Loucy (cell line): Measurements from ENCODE around the gene PPP1R12A.

Source experiments
- CTCF ChIP-seq: fragments of 200-600 bp; sonication (generic); conservative IDR thresholded peaks from 2 replicates; pipeline ENCODE4 v1.5.1; 2014; ENCODE audit warnings: mild to moderate bottlenecking, antibody characterized with exemption, low read length
- EZH2phosphoT487 ChIP-seq: fragments of 200-600 bp; IDR thresholded peaks from 2 replicates; pipeline ENCODE4 v1.6.1; 2018; ENCODE audit warnings: antibody characterized with exemption, mild to moderate bottlenecking, moderate library complexity, borderline replicate concordance

DNA sequence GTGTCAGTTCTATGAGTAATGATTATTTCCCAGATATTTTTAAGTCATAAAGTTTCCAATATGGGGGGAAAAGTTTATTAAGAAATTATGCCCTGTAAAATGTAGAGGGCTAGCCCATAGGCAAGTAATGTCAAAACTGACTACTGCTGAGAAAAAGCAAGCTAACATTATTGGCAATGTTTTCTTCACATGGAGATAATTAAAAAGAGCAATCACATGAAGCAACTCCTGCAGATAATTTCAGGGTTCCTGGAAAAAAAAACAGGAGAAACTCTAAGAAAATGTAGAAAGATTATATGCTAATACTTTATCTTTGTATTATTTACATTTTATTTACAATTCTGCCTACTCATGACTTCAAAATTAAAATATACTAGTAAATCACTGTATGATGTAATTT, 39.8 kb downstream of the PPP1R12A start:
- no peak for TF ChIP-seq CTCF
- no peak for TF ChIP-seq EZH2phosphoT487
